Mesendoderm (in vitro differentiated cells): Measurements from ENCODE around the gene PACSIN1.
A peak's percentile ranks its signal among the peaks of the same experiment; 100 is the strongest.

Source experiments
- DNase-seq: peaks from one replicate; pipeline ENCODE4 v3.0.0; 2013
- H2AK5ac ChIP-seq: 2 replicates; pipeline ENCODE4 v1.6.1; 2013; ENCODE audit warnings: low read length, inconsistent platforms
- H2BK120ac ChIP-seq: 2 replicates; pipeline ENCODE4 v1.6.1; 2013; ENCODE audit warnings: low read depth, mild to moderate bottlenecking, low read length, moderate library complexity, mixed read lengths
- H2BK15ac ChIP-seq: replicated peaks from 2 replicates; pipeline ENCODE4 v1.6.1; 2013; ENCODE audit warnings: low read depth, mild to moderate bottlenecking, moderate library complexity
- H2BK5ac ChIP-seq: 2 replicates; pipeline ENCODE4 v1.6.1; 2013; ENCODE audit warnings: low read length, inconsistent platforms
- H3K18ac ChIP-seq: 2 replicates; pipeline ENCODE4 v1.6.1; 2013; ENCODE audit warnings: mild to moderate bottlenecking, low read length, mixed read lengths
- H3K23ac ChIP-seq: one replicate; pipeline ENCODE4 v1.6.1; 2013; ENCODE audit warnings: low read length
- H3K27ac ChIP-seq: 2 replicates; pipeline ENCODE4 v1.5.1; 2013; ENCODE audit warnings: low read depth, mild to moderate bottlenecking, inconsistent platforms, low read length, moderate library complexity
- H3K27me3 ChIP-seq: 2 replicates; pipeline ENCODE4 v1.6.1; 2013; ENCODE audit warnings: low read length, control low read depth, mild to moderate bottlenecking, inconsistent platforms; ENCODE audit not compliant: insufficient read depth, poor library complexity
- H3K36me3 ChIP-seq: 2 replicates; pipeline ENCODE4 v1.6.1; 2013; ENCODE audit warnings: low read length, inconsistent platforms; ENCODE audit not compliant: control insufficient read depth, insufficient read depth
- H3K4ac ChIP-seq: one replicate; pipeline ENCODE4 v1.6.1; 2013; ENCODE audit warnings: low read depth, mild to moderate bottlenecking, low read length, moderate library complexity
- H3K4me1 ChIP-seq: 2 replicates; pipeline ENCODE4 v1.6.1; 2013; ENCODE audit warnings: low read depth, low read length, inconsistent platforms; ENCODE audit not compliant: control insufficient read depth
- H3K4me2 ChIP-seq: 2 replicates; pipeline ENCODE4 v1.6.1; 2013; ENCODE audit warnings: low read length
- H3K4me3 ChIP-seq: 2 replicates; pipeline ENCODE4 v1.5.1; 2013; ENCODE audit warnings: mild to moderate bottlenecking, low read length
- H3K56ac ChIP-seq: one replicate; pipeline ENCODE4 v1.6.1; 2013; ENCODE audit warnings: low read length
- H3K79me1 ChIP-seq: 2 replicates; pipeline ENCODE4 v1.6.1; 2013; ENCODE audit warnings: low read length, inconsistent platforms
- H3K79me2 ChIP-seq: 2 replicates; pipeline ENCODE4 v1.6.1; 2013; ENCODE audit warnings: mild to moderate bottlenecking, low read length; ENCODE audit not compliant: control insufficient read depth, insufficient read depth
- H3K9ac ChIP-seq: 2 replicates; pipeline ENCODE4 v1.6.1; 2013; ENCODE audit warnings: low read length, inconsistent platforms
- H4K5ac ChIP-seq: one replicate; pipeline ENCODE4 v1.6.1; 2013; ENCODE audit warnings: low read length
- H4K8ac ChIP-seq: one replicate; pipeline ENCODE4 v1.6.1; 2013; ENCODE audit warnings: low read depth, mild to moderate bottlenecking, control low read depth, low read length, moderate library complexity
- WGBS: extraction: QIAGEN DNeasy Blood & Tissue Kit; methylation state at CpG from one replicate; pipeline ENCODE4 v1.1.7; 2013; ENCODE audit warnings: low lambda C conversion rate, missing lambda C conversion rate; ENCODE audit not compliant: insufficient coverage; ENCODE audit errors: extremely low coverage; 5-methylcytosine and 5-hydroxymethylcytosine counted together

PACSIN1 gene

DNA sequence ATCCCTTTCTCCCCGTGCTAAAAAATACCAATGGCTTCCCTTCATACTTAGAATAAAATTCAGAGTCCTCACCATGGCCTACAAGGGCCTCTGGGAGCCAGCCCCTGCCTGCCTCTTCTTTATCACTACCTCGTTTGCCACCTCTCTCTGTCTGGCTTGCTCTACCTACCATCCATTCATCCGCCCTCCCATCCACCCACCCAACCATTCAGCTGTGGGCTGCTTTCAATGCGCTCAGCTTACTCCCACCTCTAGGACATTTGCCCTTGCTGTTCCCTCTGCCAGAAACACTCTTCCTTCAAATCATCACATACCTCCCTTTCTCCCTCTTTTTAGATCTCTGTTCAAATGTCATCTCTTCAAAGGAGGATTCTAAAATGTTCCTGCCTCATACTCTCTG, 44.4 kb downstream of the PACSIN1 start:
- no peak for DNase-seq
- WGBS: no CpG with 5 or more reads among the region's 4 CpGs

DNA sequence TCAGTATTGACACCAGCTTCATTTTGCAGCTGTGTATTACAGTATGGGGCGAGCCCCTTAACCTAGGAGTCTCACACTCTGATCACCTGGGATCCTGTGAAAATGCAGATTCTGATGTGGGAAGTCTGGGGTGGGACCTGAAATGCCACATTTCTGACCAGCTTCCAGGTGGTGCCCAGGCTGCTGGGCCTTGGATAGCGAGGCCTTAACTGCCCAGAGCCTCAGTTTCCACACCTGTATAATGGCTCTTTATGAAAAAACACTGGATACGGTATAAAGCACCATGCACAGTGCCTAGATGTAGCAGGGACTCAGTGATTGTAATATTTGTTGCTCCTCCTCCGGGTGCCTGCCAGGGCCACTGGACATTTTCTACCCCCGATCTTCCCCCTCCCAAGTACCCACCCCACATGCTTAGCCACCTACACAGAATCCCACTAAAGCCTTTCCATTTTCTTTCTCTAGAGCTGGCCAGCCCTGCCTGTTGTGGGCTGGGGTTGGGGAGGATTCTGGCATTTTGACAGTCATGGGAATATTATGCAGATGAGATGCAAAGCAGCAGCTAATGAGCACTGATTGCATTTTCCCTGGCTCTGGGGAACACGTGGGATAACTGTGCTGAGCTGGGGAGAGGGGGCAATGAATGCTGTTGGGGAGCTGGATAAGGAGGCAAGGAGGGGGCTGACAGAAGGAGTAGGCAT, 45.5 kb downstream of the PACSIN1 start:
- Histone ChIP-seq H3K79me1 (no peaks in the 10 kb centered on the region), H3K9ac (no peak overlapping the region), H3K23ac (no peak overlapping the region), H4K8ac (no peak overlapping the region), H3K4me3 (no peak overlapping the region), H3K27ac (no peak overlapping the region), H3K36me3 (no peaks in the 10 kb centered on the region), H3K4me2 (no peak overlapping the region), H2BK5ac (no peak overlapping the region), H4K5ac (no peak overlapping the region), H2BK120ac (no peak overlapping the region), H3K79me2 (no peaks in the 10 kb centered on the region), H3K56ac (no peak overlapping the region), H3K18ac (no peak overlapping the region), H2BK15ac (no peak overlapping the region), H3K27me3 (no peaks in the 10 kb centered on the region), H2AK5ac (no peak overlapping the region), H3K4ac (no peak overlapping the region), H3K4me1 (peaks cover 7% of the 10 kb centered on the region)
- DNase-seq: no peak
- WGBS: no CpG with 5 or more reads among the region's 6 CpGs

More for the DNA sequence above, 44.4 kb downstream of the PACSIN1 start:
- Histone ChIP-seq H2BK5ac (no peak overlapping the region), H3K4me1 (peaks cover 7% of the 10 kb centered on the region), H2BK15ac (no peak overlapping the region), H3K79me1 (no peaks in the 10 kb centered on the region), H3K4me3 (no peak overlapping the region), H3K79me2 (no peaks in the 10 kb centered on the region), H3K56ac (no peak overlapping the region), H2BK120ac (no peak overlapping the region), H3K9ac (no peak overlapping the region), H4K5ac (no peak overlapping the region), H3K27me3 (no peaks in the 10 kb centered on the region), H4K8ac (no peak overlapping the region), H3K4ac (no peak overlapping the region), H3K27ac (no peak overlapping the region), H3K4me2 (no peak overlapping the region), H3K18ac (no peak overlapping the region), H2AK5ac (no peak overlapping the region), H3K36me3 (no peaks in the 10 kb centered on the region), H3K23ac (no peak overlapping the region)

DNA sequence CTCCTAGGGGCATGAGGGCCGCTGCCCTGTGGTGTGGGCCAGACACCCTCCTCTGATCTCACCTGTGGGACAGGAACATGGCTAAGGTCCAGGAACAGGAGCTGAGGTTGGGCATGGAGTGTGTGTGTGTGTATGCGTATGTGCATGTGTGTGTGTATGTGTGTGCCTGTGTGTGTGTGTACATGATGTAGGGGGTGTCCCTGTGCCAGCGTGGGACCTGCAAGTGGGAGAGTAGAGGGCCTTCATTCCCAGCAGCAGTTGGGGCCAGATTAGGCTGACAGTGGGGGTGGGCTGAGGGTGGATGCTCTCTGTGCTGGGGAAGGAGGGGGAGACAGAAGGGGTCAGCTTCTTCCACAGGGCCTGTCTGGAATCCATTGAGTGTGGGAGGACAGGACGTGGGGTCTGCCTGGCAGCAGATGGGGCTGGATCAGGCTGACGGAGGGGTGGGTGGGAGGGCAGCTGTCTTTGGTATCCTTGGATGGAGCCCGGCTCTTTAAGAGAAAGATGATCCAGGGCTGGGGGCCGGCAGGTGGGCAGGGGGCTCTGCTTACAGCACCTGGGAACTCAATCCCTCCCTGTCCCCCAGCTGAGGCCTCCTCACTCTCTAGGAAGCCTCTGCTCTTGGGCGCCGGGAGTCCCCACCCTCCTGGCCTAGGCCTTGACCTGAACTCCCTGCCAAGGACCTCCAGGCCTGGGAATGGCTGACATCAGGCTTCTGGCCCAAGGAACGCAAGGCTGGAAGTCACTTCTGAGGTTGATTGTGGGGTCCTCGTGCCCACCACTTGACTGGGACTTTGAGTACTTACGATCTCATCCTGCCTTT, 46.2 kb downstream of the PACSIN1 start:
- no peak overlapping the region for H2AK5ac ChIP-seq
- H3K36me3 ChIP-seq: no peaks in the 10 kb centered on the region
- H3K4me1 ChIP-seq: peaks cover 7% of the 10 kb centered on the region
- H2BK120ac ChIP-seq: no peak overlapping the region
- H3K4me2 ChIP-seq: no peak overlapping the region
- no peak overlapping the region for H2BK15ac ChIP-seq
- WGBS: no CpG with 5 or more reads among the region's 12 CpGs
- H3K23ac ChIP-seq: no peak overlapping the region
- peak overlapping the region; percentile 5 for H3K56ac ChIP-seq
- no peak overlapping the region for H3K27ac ChIP-seq
- no peak for DNase-seq
- H3K79me1 ChIP-seq: no peaks in the 10 kb centered on the region
- no peak overlapping the region for H3K4me3 ChIP-seq
- no peaks in the 10 kb centered on the region for H3K27me3 ChIP-seq
- H3K9ac ChIP-seq: no peak overlapping the region
- no peak overlapping the region for H4K8ac ChIP-seq
- H3K4ac ChIP-seq: no peak overlapping the region
- no peak overlapping the region for H4K5ac ChIP-seq
- H3K79me2 ChIP-seq: no peaks in the 10 kb centered on the region
- no peak overlapping the region for H2BK5ac ChIP-seq
- no peak overlapping the region for H3K18ac ChIP-seq

DNA sequence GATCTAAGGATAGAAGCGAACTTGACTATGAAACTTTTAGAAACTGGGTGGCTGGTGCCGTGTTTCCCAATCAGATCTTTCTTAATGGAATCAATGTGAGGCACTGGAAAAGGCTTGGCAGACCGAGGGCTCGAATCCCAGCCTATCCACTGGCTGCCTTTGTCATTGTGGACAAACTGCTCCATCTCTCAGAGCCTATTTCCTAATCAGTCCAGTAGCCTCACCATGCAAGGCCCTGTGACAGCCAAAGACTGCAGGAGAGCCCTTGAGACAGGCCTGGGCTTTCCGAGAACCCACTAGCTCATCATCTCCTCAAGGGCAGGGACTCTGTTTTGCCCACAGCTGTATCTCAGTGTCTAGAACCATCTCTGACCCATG, 46.9 kb downstream of the PACSIN1 start:
- Histone ChIP-seq H3K79me1 (no peaks in the 10 kb centered on the region), H3K56ac (no peak overlapping the region), H3K4me3 (no peak overlapping the region), H2BK15ac (no peak overlapping the region), H3K79me2 (no peaks in the 10 kb centered on the region), H3K4me1 (peaks cover 7% of the 10 kb centered on the region), H3K27me3 (no peaks in the 10 kb centered on the region), H3K36me3 (no peaks in the 10 kb centered on the region), H2BK120ac (no peak overlapping the region), H4K8ac (no peak overlapping the region), H3K27ac (no peak overlapping the region), H3K23ac (no peak overlapping the region), H3K9ac (no peak overlapping the region), H3K4me2 (no peak overlapping the region), H2BK5ac (no peak overlapping the region), H4K5ac (no peak overlapping the region), H3K18ac (no peak overlapping the region), H3K4ac (no peak overlapping the region), H2AK5ac (no peak overlapping the region)
- DNase-seq: no peak
- no CpG with 5 or more reads among the region's 5 CpGs for WGBS

DNA sequence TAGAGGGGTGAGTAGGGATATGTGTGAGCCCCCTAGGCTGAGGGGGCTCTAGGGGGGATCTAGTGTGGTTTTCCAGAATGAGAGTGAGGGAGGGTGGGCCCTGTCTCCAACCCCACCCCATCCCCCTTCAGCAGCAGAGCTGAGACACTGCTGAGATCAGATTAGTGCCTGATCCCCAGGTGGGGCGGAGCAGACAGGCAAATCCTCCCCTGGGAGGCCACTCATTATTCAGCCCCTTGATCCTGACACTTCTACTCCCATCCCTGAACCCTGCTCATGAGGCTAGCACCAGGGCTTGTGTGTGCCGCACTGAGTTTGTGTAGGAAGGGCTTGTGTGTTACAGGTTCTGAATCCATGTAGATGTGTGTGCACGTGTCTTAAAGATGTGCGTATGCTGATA, 47.8 kb downstream of the PACSIN1 start:
- H2BK120ac ChIP-seq: no peak overlapping the region
- no peaks in the 10 kb centered on the region for H3K79me2 ChIP-seq
- H4K5ac ChIP-seq: no peak overlapping the region
- H2BK15ac ChIP-seq: no peak overlapping the region
- no peaks in the 10 kb centered on the region for H3K36me3 ChIP-seq
- no CpG with 5 or more reads among the region's 4 CpGs for WGBS
- H3K23ac ChIP-seq: no peak overlapping the region
- DNase-seq: peak; percentile 62
- no peak overlapping the region for H3K4me2 ChIP-seq
- H2AK5ac ChIP-seq: no peak overlapping the region
- no peaks in the 10 kb centered on the region for H3K27me3 ChIP-seq
- H3K79me1 ChIP-seq: no peaks in the 10 kb centered on the region
- H4K8ac ChIP-seq: no peak overlapping the region
- no peak overlapping the region for H3K18ac ChIP-seq
- no peak overlapping the region for H3K9ac ChIP-seq
- H3K56ac ChIP-seq: no peak overlapping the region
- no peak overlapping the region for H3K4me3 ChIP-seq
- H3K4me1 ChIP-seq: peaks cover 7% of the 10 kb centered on the region
- no peak overlapping the region for H2BK5ac ChIP-seq
- H3K4ac ChIP-seq: no peak overlapping the region
- no peak overlapping the region for H3K27ac ChIP-seq
